K562 treated with DMSO at 1 percent for 24 hours (cell line): ENCODE measurements around the gene TRIM48. TPM values are rescaled to one million over a fixed set of nuclear protein-coding genes. Genes with fewer than 3 reads are reported as not detected.

ENCODE experiments used
- total RNA-seq: library from RNA; unstranded; fragments of 300-600 nt; gene quantifications from 2 replicates; pipeline ENCODE4 v1.2.3, GENCODE V29; 2022; ENCODE audit warnings: low read depth; ENCODE audit not compliant: insufficient read depth

TRIM48 gene
- total RNA-seq, result not detected in 2 replicates

GRCh38 chr11:55261855-55262254, at the start of gene TRIM48:
TRIM48 (plus strand) TSS chr11:55262155; CDS start chr11:55262268, 113 bp downstream.

Other genes starting within 250 kb of the TRIM48 start
- gene OR4A16, start 81.0 kb downstream of the TRIM48 start, total RNA-seq, result not detected in 2 replicates
- not detected in 2 replicates for gene OR4A15, start 105.8 kb downstream of the TRIM48 start, total RNA-seq